GM19238 (cell line): ENCODE data around the gene UBTF.

Source experiments
- DNase-seq: peaks from one replicate; pipeline ENCODE4 v3.0.0; 2011; ENCODE audit warnings: low spot score; ENCODE audit not compliant: insufficient read length

The UBTF gene

DNA sequence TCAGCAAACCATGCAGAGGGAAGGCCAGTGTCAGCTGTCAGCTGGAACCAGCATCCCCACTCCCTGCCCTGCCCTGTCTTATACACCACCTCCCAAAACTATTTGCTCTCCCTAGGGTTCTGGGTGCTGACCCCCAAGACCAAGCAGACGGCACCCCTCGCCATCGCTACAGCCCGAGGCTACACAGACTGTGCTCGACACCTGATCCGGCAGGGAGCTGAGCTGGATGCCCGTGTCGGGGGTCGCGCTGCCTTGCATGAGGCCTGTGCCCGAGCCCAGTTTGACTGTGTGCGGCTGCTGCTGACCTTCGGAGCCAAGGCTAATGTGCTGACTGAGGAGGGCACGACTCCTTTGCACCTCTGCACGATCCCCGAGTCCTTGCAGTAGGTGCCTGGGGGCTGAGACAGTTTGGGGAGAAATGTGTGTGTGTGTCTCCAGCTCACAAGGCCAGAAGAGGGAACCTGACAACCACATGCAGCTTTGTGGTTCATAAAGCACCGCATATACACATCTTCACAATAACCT lies 47.5 kb downstream of the UBTF start:
- DNase-seq = no peak

DNA sequence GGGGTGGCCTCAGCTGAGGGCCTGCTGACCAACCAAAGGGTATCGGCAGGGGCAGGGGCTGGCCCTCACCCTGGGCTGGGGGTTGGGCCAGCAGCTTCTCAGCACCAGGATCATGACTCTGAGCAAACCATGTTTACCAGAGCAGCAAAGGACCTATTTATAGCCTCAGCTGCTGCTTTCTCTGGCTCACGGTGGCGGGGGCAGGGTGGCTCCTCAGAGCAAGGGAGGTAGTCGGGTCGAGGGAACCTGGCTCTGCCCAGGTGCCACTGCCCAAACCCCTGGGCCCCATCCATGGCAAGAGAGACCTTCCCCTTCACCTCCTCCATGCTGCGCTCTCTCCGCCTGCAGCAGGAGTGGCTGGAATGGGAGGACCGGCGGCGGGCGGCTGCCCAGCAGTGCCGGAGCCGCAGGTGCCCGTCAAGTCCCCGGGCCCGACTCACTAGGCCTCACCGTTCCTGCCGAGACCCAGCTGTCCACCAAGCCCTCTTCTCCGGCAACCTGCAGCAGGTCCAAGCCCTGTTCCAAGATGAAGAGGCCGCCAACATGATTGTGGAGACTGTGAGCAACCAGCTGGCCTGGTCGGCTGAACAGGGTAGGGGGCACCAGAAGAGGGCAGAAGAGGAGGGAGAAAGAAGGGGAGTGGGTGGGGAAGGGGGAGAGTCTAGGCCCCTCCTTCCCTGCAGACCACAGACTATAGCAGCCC lies 48.8 kb downstream of the UBTF start, which contains the start of gene ASB16:
ASB16 (plus strand) TSS at position 206 of the 703 bp plus-strand sequence; CDS start at position 292, 86 bp downstream.
- DNase-seq = no peak

DNA sequence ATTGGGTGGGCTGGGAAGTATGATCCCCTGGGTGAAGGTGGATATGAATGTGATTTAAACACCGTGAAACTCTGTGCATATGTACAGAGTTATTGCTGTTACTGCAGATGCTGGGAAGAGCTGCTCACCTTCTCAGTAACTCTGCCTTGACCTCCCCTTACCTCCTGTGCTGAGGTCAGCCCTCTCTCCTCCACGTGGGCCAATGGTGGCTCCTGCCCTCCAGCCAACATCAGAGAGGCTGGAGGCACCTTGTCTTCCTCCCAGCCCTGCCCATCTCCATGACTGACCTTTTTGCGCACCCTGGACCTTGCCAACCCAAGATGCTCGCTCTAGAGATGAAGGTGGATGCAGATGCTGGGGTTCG lies 49.4 kb downstream of the UBTF start:
- DNase-seq = no peak

DNA sequence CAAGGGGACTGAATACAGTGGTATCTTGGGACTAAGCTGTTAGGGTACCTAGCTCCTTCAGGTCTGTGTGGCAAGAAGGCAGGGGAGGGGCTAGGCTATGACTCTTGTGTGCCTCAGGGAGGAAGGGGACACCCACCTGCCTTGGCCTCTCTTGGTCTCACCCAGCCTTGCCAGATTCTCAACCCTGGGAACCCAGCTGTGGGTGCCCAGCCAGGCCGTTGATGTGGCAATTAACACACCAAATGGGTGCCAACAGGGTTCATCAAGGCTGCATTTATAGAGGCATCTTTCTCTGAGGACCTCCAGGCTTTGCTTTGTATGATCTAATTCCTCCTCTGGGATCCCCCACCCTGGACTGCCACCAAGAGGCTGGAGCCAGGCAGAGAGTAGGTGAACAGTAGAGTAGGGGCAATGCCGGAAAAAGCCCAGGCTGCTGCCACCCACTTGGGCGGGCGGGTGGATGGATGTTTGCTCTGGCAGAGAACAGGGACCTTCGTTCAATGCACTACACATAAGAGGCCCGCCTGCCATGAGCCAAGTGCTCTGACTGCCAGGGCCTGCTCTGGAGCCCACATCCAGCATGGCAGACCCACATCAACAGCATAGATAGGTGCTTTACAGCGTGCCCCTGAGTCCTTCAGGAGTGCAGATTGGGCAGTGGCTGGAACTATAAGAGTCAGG lies 52.2 kb downstream of the UBTF start:
- DNase-seq = no peak

DNA sequence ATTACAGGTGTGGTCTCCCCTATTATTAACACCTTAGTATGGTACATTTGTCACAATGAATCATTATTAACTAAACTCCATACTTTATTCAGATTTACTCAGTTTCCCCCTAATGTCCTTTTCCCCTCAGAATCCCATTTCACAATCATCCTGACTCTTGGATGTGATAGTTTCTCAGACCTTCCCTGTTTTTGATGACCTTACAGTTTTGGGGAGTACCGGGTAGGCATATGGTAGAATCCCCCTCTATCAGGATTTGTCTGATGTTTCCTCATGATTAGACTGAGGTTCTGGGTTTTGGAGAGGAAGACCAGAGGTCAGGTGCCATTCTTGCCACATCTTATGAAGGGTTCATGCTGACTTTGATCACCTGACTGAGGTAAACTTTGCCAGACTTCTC lies 55.0 kb downstream of the UBTF start:
- no peak for DNase-seq

DNA sequence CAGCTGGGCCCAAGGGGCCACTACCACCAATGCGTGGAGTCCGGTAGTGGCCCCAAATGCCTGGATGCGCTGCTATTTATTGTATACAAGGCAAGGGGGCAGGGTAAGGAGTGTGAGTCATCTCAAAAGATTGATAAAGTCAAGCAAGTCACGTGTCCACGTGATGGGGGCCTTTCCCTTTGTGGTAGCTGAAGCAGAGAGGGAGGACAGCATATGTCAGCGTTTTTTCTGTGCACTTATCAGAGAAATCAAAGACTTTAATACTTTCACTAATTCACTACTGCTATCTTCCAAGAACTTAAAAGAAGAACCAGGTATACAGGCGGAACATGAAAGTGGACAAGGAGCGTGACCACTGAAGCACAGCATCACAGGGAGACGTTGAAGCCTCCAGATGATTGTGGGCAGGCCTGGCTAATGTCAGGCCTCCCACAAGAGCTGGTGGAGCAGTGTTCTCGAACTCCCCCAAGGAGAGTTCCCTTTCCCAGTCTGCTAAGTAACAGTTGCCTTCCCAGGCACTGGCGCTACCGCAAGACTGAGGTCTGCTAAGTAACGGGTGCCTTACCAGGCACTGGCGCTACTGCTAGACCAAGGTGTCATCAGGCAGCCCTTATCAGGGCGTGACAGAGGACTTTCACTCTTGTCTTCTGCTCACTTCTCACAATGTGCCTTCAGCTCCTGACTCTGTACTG lies 59.8 kb downstream of the UBTF start:
- no peak for DNase-seq

DNA sequence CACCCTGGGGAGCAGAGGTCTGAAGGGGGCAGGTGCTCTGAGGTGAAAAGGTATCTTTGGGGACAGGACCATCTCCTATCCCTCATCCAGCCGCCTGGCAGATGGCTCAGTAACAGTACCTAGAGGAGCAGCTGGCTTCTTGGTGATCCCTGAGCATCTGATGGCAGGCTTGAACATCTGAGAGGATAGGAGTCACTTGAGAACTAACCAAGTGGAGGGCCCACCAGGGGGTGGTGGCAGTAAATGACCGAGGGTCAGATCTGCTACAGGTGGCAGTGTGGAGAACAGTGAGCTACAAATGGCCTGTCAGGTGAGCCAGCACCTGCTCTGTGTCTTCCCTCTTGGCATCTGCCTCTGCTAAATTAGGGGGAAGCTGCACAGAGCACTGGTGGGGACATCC lies 64.0 kb downstream of the UBTF start:
- DNase-seq = no peak
